Measurements from ENCODE around the gene CUX1.

CUX1 gene, protein sequence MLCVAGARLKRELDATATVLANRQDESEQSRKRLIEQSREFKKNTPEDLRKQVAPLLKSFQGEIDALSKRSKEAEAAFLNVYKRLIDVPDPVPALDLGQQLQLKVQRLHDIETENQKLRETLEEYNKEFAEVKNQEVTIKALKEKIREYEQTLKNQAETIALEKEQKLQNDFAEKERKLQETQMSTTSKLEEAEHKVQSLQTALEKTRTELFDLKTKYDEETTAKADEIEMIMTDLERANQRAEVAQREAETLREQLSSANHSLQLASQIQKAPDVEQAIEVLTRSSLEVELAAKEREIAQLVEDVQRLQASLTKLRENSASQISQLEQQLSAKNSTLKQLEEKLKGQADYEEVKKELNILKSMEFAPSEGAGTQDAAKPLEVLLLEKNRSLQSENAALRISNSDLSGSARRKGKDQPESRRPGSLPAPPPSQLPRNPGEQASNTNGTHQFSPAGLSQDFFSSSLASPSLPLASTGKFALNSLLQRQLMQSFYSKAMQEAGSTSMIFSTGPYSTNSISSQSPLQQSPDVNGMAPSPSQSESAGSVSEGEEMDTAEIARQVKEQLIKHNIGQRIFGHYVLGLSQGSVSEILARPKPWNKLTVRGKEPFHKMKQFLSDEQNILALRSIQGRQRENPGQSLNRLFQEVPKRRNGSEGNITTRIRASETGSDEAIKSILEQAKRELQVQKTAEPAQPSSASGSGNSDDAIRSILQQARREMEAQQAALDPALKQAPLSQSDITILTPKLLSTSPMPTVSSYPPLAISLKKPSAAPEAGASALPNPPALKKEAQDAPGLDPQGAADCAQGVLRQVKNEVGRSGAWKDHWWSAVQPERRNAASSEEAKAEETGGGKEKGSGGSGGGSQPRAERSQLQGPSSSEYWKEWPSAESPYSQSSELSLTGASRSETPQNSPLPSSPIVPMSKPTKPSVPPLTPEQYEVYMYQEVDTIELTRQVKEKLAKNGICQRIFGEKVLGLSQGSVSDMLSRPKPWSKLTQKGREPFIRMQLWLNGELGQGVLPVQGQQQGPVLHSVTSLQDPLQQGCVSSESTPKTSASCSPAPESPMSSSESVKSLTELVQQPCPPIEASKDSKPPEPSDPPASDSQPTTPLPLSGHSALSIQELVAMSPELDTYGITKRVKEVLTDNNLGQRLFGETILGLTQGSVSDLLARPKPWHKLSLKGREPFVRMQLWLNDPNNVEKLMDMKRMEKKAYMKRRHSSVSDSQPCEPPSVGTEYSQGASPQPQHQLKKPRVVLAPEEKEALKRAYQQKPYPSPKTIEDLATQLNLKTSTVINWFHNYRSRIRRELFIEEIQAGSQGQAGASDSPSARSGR (N-terminal part only)

DNA sequence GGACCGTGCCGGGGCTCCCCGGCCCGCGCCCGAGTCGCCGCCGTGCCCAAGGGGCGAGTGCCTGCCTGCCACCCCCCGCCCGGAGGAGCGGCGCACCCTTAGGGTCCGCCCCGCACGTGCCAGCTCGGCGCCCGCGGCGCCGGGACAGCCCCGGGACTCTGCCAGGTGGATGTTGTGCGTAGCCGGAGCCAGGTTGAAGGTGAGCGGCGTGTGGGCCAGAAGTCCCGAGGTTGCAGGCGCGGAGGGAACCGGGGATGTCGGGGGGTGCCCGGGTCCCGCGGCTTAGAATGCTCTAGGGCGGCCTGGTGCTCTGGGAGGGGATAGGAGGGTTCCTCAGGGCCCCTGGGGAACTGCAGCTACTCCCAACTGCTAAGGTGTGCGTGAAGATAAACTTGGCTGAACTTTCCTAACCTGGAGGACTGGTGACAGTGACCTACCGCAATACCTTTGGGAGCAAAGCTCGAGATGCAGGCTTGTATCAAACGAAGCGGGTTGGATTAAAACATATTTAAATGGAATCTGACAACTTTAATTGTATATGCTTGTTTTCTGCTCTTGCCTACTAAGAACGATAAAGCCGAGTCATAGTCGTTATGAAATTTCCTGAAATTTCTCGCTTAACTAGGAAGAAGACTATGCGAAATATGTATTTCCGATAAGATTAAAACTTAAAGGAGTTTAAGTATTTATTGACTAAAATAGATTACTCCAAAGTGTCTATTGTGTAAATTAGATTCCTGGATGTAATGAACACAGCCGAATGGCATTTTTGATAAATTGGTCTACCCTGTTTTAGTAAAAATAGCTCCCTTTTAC, at the start of gene CUX1:
Gene CUX1 (plus strand): TSS at position 156 of the 816 bp plus-strand sequence. CDS start 14 bp downstream, at position 170.
- DNase-seq (ENCODE audit: low read depth), result no peak
- H3K4me3 ChIP-seq (ENCODE audit: control insufficient read depth, low read depth, low read length), result peak within 1 kb of the TSS; percentile 72
- TF ChIP-seq, protein P1, sequence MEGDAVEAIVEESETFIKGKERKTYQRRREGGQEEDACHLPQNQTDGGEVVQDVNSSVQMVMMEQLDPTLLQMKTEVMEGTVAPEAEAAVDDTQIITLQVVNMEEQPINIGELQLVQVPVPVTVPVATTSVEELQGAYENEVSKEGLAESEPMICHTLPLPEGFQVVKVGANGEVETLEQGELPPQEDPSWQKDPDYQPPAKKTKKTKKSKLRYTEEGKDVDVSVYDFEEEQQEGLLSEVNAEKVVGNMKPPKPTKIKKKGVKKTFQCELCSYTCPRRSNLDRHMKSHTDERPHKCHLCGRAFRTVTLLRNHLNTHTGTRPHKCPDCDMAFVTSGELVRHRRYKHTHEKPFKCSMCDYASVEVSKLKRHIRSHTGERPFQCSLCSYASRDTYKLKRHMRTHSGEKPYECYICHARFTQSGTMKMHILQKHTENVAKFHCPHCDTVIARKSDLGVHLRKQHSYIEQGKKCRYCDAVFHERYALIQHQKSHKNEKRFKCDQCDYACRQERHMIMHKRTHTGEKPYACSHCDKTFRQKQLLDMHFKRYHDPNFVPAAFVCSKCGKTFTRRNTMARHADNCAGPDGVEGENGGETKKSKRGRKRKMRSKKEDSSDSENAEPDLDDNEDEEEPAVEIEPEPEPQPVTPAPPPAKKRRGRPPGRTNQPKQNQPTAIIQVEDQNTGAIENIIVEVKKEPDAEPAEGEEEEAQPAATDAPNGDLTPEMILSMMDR (IDR thresholded peaks at IDR 0.05; ENCODE audit: control insufficient read depth, insufficient read depth, low read depth, low read length, missing control alignments), result no peak

DNA sequence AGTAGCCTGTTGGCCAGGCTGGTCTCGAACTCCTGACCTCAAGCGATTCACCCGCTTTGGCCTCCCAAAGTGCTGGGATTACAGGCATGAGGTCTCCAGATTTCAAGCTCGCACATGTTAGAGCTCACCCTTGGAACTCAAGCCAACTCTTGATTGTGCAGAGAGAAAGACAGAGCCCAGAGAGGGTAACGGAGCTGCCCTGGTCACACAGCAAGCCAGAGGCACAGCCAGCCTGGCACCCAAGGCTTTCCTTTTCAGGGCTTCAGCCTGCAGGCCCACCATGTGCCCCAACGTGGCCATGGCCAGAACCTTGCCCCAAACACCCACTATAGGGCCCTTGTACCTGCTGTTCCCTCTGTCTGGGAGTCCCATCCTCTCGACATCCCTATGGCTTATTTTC, 49.1 kb upstream of the CUX1 start:
- no peak for DNase-seq (ENCODE audit: low read depth)
- TF ChIP-seq, protein P1 (IDR thresholded peaks at IDR 0.05; ENCODE audit: control insufficient read depth, insufficient read depth, low read depth, low read length, missing control alignments), result no peak
- no peak overlapping the region for H3K4me3 ChIP-seq (ENCODE audit: control insufficient read depth, low read depth, low read length)

DNA sequence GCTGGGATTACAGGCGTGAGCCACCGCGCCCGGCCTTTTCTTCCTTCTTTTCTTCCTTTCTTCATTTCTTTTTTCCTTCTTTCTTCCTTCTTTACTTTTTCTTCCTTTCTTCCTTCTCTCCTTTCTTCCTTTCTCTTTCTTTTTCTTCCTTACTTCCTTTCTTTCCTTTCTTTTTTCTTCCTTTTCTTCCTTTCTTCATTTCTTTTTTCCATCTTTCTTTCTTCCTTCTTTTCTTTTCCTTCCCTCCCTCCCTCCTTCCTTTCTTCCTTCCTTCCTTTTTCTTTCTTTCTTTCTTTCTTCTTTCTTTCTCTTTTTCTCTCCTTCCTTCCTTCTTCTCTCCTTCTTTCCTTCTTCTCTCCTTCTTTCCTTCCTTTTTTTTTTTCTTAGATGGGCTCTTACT, 47.0 kb upstream of the CUX1 start:
- DNase-seq (ENCODE audit: low read depth), result no peak
- TF ChIP-seq, protein P1 (IDR thresholded peaks at IDR 0.05; ENCODE audit: control insufficient read depth, insufficient read depth, low read depth, low read length, missing control alignments), result no peak
- H3K4me3 ChIP-seq (ENCODE audit: control insufficient read depth, low read depth, low read length), result no peak overlapping the region

DNA sequence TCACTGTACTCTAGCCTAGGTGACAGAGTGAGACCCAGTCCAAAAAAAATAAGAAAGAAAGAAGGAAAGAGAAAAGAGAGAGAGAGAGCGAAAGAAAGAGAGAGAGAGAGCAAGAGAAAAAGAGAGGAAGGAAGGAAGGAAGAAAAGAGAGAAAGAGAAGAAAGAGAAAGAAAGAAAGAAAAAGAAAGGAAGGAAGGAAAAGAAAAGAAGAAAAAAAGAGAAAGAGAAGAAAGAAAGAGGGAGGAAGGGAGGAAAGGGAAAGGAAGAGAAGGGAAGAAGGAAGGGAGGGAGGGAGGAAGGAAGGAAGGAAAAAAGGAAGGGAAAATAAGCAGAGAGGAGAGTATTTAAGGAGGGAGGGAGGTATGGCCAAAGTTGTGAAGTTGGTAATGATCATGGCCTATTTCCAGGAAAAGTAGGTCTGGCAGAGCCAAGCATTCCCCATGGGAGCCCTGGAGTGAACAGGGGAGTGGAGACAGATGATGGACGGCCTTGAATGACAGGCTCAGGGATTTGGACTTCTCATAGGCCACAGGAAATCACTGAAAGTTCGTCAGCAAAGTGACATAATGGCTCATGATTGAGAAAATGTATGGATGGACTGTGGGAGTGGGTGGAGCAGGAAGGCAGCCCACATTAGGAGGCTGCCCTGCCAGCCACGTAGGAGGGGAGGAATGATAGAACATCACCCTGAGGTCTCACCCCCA, 44.8 kb upstream of the CUX1 start:
- no peak for DNase-seq (ENCODE audit: low read depth)
- TF ChIP-seq, protein P1 (IDR thresholded peaks at IDR 0.05; ENCODE audit: control insufficient read depth, insufficient read depth, low read depth, low read length, missing control alignments), result no peak
- H3K4me3 ChIP-seq (ENCODE audit: control insufficient read depth, low read depth, low read length), result no peak overlapping the region

DNA sequence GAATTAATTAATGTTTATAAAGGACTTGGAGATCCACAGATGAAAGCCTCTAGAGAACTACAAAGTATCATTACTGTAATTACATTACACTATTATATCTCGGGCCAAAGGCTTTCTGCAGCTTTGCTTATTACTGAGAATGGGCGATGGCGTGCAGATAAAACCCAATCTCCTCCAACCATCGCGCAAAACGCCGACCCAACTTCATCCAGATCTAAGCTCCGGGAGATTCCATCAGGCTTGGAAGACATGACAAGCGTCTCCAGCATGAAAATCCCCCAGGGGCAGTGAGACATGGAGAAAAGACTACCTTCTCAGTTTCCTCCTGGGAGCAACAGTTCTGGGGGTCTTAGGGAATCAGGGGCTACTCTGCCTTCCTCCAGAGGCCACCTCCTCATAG, 42.2 kb upstream of the CUX1 start:
- no peak for DNase-seq (ENCODE audit: low read depth)
- no peak overlapping the region for H3K4me3 ChIP-seq (ENCODE audit: control insufficient read depth, low read depth, low read length)
- TF ChIP-seq, protein P1 (IDR thresholded peaks at IDR 0.05; ENCODE audit: control insufficient read depth, insufficient read depth, low read depth, low read length, missing control alignments), result no peak
